ENCODE measurements around the gene RBBP8NL. TPM values are rescaled to one million over a fixed set of nuclear protein-coding genes. Genes with fewer than 3 reads are reported as not detected.

Gene RBBP8NL
- total and polyA plus RNA-seq, 9 of the 15 experiments (the other 6 are each of a cell fraction or from before 2014, with no cell fraction given), result not detected

DNA sequence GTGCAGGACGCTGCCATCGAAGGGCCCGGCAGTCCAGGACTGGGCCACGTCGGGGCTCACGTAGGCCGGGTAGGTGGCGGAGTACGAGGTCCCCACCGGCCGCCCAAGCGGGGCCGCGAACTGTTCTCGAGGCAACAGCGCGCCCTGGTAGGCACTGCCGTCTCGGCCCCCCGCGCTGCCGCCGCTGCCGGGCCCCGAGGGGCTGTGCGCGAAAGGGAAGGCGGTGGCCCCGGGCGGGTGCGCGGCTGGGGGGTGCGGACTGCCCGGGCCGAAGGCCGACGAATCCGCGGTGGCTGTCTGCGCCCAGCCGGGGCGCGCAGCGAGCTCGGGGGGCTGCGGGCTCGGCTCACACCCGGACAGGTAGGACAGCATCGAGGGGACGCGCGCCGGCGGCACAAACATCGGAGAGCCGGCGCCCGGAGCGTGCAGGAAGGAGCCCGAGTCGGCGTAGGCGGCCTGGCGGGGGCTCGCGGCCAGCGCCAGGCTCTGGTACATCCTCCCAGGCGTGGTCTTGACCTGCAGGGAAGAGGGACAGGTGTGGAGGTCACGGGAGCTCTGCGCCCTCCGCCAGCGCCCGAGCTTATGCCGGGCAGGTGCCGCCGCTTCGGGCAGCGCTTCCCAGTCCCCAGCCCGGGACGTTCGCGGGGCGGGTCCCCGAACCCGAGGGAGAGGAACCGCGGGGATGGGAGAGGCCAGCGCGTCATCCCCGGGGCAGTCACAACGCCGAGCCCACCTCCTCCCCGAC lies 47.9 kb upstream of the RBBP8NL start:
- no TSS peak for BruUV-seq (replicated peaks)
- in situ Hi-C loops (cut with MboI), result no loop called here
- Histone ChIP-seq H3K9me1 (ENCODE audit: control insufficient read depth, insufficient read depth, low read length) (peaks cover 2% of the 10 kb centered on the region), H3K4me2 (ENCODE audit: insufficient read depth, low read length) (no peak overlapping the region), H3K9me3 (replicated peaks; ENCODE audit: control insufficient read depth, insufficient read depth, low read depth, low read length) (no peaks in the 10 kb centered on the region), H3K4me3 (no peak overlapping the region), H3K36me3 (ENCODE audit: control insufficient read depth, insufficient read depth, low read length) (no peaks in the 10 kb centered on the region), H3K79me2 (ENCODE audit: control insufficient read depth, insufficient read depth, low read length) (no peaks in the 10 kb centered on the region), H3K27ac (ENCODE audit: extremely low read depth, low read depth, low read length) (no peak overlapping the region), H3K27me3 (ENCODE audit: control insufficient read depth in 2 of 2, insufficient read depth in 2 of 2, low read length in 2 of 2) (peaks cover 3 to 30% of the 10 kb centered on the region in 2 experiments; a peak in 3 of 5 replicates), H3K9ac (ENCODE audit: insufficient read depth in 1 of 2, low read depth in 2 of 2, low read length in 2 of 2) (peak overlapping the region in 1 of 2 experiments; percentile 58; a peak in 2 of 4 replicates), H4K20me1 (replicated peaks; ENCODE audit: control insufficient read depth, insufficient read depth, low read length) (no peaks in the 10 kb centered on the region), H2AFZ (ENCODE audit: low read depth, low read length) (0 out of 2 replicates have a peak overlapping the region, but pooled peaks have one; percentile 16), H3K4me1 (replicated peaks in 1 of 2; ENCODE audit: control insufficient read depth in 2 of 2, insufficient read depth in 2 of 2, low read length in 2 of 2) (peaks cover 6 to 72% of the 10 kb centered on the region in 2 experiments; a peak in 3 of 5 replicates)
- TF ChIP-seq, protein P1, sequence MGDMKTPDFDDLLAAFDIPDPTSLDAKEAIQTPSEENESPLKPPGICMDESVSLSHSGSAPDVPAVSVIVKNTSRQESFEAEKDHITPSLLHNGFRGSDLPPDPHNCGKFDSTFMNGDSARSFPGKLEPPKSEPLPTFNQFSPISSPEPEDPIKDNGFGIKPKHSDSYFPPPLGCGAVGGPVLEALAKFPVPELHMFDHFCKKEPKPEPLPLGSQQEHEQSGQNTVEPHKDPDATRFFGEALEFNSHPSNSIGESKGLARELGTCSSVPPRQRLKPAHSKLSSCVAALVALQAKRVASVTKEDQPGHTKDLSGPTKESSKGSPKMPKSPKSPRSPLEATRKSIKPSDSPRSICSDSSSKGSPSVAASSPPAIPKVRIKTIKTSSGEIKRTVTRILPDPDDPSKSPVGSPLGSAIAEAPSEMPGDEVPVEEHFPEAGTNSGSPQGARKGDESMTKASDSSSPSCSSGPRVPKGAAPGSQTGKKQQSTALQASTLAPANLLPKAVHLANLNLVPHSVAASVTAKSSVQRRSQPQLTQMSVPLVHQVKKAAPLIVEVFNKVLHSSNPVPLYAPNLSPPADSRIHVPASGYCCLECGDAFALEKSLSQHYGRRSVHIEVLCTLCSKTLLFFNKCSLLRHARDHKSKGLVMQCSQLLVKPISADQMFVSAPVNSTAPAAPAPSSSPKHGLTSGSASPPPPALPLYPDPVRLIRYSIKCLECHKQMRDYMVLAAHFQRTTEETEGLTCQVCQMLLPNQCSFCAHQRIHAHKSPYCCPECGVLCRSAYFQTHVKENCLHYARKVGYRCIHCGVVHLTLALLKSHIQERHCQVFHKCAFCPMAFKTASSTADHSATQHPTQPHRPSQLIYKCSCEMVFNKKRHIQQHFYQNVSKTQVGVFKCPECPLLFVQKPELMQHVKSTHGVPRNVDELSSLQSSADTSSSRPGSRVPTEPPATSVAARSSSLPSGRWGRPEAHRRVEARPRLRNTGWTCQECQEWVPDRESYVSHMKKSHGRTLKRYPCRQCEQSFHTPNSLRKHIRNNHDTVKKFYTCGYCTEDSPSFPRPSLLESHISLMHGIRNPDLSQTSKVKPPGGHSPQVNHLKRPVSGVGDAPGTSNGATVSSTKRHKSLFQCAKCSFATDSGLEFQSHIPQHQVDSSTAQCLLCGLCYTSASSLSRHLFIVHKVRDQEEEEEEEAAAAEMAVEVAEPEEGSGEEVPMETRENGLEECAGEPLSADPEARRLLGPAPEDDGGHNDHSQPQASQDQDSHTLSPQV (IDR thresholded peaks at IDR 0.05), result no peak
- TF ChIP-seq ZNF311 (CRISPR knock-in tag; IDR thresholded peaks at IDR 0.05) (no peak), ZBTB33 (CRISPR knock-in tag; IDR thresholded peaks at IDR 0.05) (peak; percentile 98)
- intact Hi-C loops (cut with micrococcal nuclease), result no loop called here
- FAIRE-seq, result no peak
- ChIA-PET POLR2A (interaction anchor here (0.6 to 1.4 kb wide), 3 partner anchors 8 to 251 kb away, joined by 3 read pairs; no protein-coding TSS in a partner anchor), CTCF (ENCODE audit: low intra/inter-chr PET ratio) (no interaction called here)
- 70% methylated on average over 10 of the region's 93 CpGs for WGBS (ENCODE audit: insufficient coverage, low coverage, missing lambda C conversion rate)
- no peak for DNase-seq (ENCODE audit: extremely low read depth in 1 of 4, low spot score in 3 of 4)
- ATAC-seq, result no peak

Measured in K562 (cell line).